Kidney (tissue), 14 donors: ENCODE results near the gene CUL1. TPM values are rescaled to one million over a fixed set of nuclear protein-coding genes. Genes with fewer than 3 reads are reported as not detected.

Experiments used
- DNase-seq, 5 donors: peaks; one replicate each; pipeline ENCODE4 v3.0.0-alpha.2; 2013 to 2020
- FAIRE-seq: peaks from 2 replicates; lab custom pipeline; 2012; peaks lifted over from hg19 to GRCh38; lab: Jason Lieb, UNC
- H3K27ac ChIP-seq, 2 donors: one replicate each; pipeline ENCODE4 v1.7.0; 2013; ENCODE audit warnings: low read depth in 2 of 2, low read length in 2 of 2, inconsistent platforms in 1 of 2
- H3K27me3 ChIP-seq: one replicate; pipeline ENCODE4 v1.7.1; 2013; ENCODE audit warnings: low read length, inconsistent platforms; ENCODE audit not compliant: control insufficient read depth, insufficient read depth
- H3K36me3 ChIP-seq, 3 donors: one replicate each; pipeline versions ENCODE4 v1.7.0 to v1.7.1; 2013; ENCODE audit warnings: low read length in 3 of 3, control low read depth in 1 of 3, inconsistent platforms in 1 of 3; ENCODE audit not compliant: insufficient read depth in 3 of 3, control insufficient read depth in 2 of 3
- H3K4me1 ChIP-seq, 3 donors: one replicate each; pipeline versions ENCODE4 v1.7.0 to v1.7.1; 2013; ENCODE audit warnings: low read length in 3 of 3, inconsistent platforms in 1 of 3, low read depth in 1 of 3; ENCODE audit not compliant: control insufficient read depth in 2 of 3, insufficient read depth in 2 of 3
- H3K4me3 ChIP-seq, 3 donors: one replicate each; pipeline versions ENCODE4 v1.7.0 to v1.8.1; 2013; ENCODE audit warnings: low read length in 3 of 3, control low read depth in 1 of 3, inconsistent platforms in 1 of 3
- H3K9ac ChIP-seq, 3 donors: one replicate each; pipeline versions ENCODE4 v1.7.0 to v1.7.1; 2013; ENCODE audit warnings: low read length in 3 of 3, control low read depth in 1 of 3, inconsistent platforms in 1 of 3
- H3K9me3 ChIP-seq, 3 donors: one replicate each; pipeline versions ENCODE4 v1.7.0 to v1.7.1; 2013; ENCODE audit warnings: low read length in 3 of 3, control low read depth in 1 of 3, inconsistent platforms in 1 of 3; ENCODE audit not compliant: control insufficient read depth in 2 of 3, insufficient read depth in 1 of 3
- intact Hi-C: fragments of 100-400 bp; cut with DNase I; formaldehyde crosslinking; loops from one replicate; pipeline ENCODE4 v1.11.1; 2022
- polyA plus RNA-seq: library from polyadenylated mRNA; stranded (reverse); fragments of 350-450 nt; fragmentation: Illumina TruSeq; extraction: RNeasy Lipid Tissue Mini Kit (QIAGEN cat#74804); gene quantifications from one replicate; pipeline ENCODE4 v1.2.3, GENCODE V29; 2014; ENCODE audit warnings: low read depth, low replicate concordance; ENCODE audit not compliant: insufficient read depth
- total RNA-seq: library from RNA; stranded (reverse); fragmentation: NEBNext Ultra II Directional; extraction: Animal tissue kit (Norgen Biotek cat#: 25700); gene quantifications from one replicate; pipeline ENCODE4 v1.2.1, GENCODE V29; 2021
- TF ChIP-seq, protein P1 (sequence below): IDR thresholded peaks from 3 replicates; pipeline ENCODE4 v1.5.1; 2012; ENCODE audit warnings: mild to moderate bottlenecking, moderate library complexity, borderline replicate concordance; ENCODE audit not compliant: insufficient read depth; ENCODE audit errors: extremely low read depth
- donor health status: control.
- donor health status: control.
- donor health status: control.
- donor health status: control.
- donor health status: control.
- donor health status: DM: yes; HTN: yes; CAD: no.
- donor health status: Normal renal cell carcinoma (clear cell type).

Gene CUL1
- total and polyA plus RNA-seq, 2 donors from 2014 or later: 23.4 to 37.6 TPM

- intact Hi-C loops: no loop called here
- peak in 1 of 5 donors; percentile 30 for DNase-seq
- H3K9me3 ChIP-seq: no peaks in the 10 kb centered on the region
- H3K9ac ChIP-seq: no peak overlapping the region
- no peak overlapping the region for H3K27ac ChIP-seq
- no peaks in the 10 kb centered on the region for H3K4me1 ChIP-seq
- TF ChIP-seq, protein P1, sequence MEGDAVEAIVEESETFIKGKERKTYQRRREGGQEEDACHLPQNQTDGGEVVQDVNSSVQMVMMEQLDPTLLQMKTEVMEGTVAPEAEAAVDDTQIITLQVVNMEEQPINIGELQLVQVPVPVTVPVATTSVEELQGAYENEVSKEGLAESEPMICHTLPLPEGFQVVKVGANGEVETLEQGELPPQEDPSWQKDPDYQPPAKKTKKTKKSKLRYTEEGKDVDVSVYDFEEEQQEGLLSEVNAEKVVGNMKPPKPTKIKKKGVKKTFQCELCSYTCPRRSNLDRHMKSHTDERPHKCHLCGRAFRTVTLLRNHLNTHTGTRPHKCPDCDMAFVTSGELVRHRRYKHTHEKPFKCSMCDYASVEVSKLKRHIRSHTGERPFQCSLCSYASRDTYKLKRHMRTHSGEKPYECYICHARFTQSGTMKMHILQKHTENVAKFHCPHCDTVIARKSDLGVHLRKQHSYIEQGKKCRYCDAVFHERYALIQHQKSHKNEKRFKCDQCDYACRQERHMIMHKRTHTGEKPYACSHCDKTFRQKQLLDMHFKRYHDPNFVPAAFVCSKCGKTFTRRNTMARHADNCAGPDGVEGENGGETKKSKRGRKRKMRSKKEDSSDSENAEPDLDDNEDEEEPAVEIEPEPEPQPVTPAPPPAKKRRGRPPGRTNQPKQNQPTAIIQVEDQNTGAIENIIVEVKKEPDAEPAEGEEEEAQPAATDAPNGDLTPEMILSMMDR: no peak
- FAIRE-seq: no peak
- H3K36me3 ChIP-seq: no peaks in the 10 kb centered on the region
- H3K4me3 ChIP-seq: no peak overlapping the region
- no peaks in the 10 kb centered on the region for H3K27me3 ChIP-seq
These were observed 150.8 kb downstream of the CUL1 start for GRCh38 chr7:148849393-148850098.

DNA sequence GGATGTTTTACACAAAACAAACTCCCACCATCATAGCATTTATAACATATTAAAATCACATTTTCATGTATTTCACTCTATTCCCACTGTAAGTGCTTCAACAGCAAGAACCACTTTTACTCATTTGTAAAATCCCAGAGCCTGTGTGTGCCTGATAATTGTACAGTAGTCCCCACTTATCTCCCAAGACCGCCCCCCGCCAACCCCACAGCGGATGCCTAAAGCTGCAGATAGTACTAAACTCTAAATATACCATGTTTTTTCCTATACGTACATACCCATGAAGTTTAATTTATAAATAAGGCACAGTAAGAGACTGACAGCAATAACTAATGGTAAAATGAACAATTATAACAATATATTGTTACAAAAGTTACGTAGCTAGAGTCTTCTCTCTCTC lies 151.9 kb downstream of the CUL1 start:
- TF ChIP-seq, protein P1: no peak
- Histone ChIP-seq H3K4me3 (no peak overlapping the region), H3K4me1 (no peaks in the 10 kb centered on the region), H3K9me3 (no peaks in the 10 kb centered on the region), H3K27me3 (no peaks in the 10 kb centered on the region), H3K27ac (no peak overlapping the region), H3K36me3 (no peaks in the 10 kb centered on the region), H3K9ac (no peak overlapping the region)
- DNase-seq (no peak), FAIRE-seq (no peak)
- intact Hi-C loops: no loop called here

Other genes with a start within 250 kb of the CUL1 start
- gene C7orf33, start 108.1 kb upstream of the CUL1 start, total RNA-seq: not detected
- not detected for gene C7orf33, start 108.1 kb upstream of the CUL1 start, polyA plus RNA-seq
- gene EZH2, start 185.4 kb downstream of the CUL1 start, total RNA-seq: 4.7 TPM
- gene EZH2, start 185.4 kb downstream of the CUL1 start, polyA plus RNA-seq: 1.6 TPM